DND-41 (cell line): Measurements from ENCODE around the gene MAX.

ENCODE experiments used
- CTCF ChIP-seq: IDR thresholded peaks from 2 replicates; pipeline ENCODE4 v1.5.1; 2012; ENCODE audit warnings: borderline replicate concordance, low read length, moderate library complexity, mild to moderate bottlenecking; ENCODE audit not compliant: poor library complexity, severe bottlenecking; ENCODE audit errors: extremely low read depth
- EZH2 ChIP-seq: IDR thresholded peaks from 3 replicates; pipeline ENCODE4 v1.6.1; 2012; ENCODE audit warnings: borderline replicate concordance, low read depth, mild to moderate bottlenecking, moderate library complexity, low read length, inconsistent platforms; ENCODE audit not compliant: severe bottlenecking

- TF ChIP-seq CTCF (no peak), EZH2 (no peak)
These were observed 39.2 kb upstream of the MAX start for GRCh38 chr14:65141523-65141922.
